Measurements from ENCODE around the gene MICA. TPM values are rescaled to one million over a fixed set of nuclear protein-coding genes. Genes with fewer than 3 reads are reported as not detected.
"Not testable (repeated sequence)": the region's sequence is repeated elsewhere in the genome, so short reads cannot be mapped to it uniquely, and the experiment has no call there.

Gene MICA
- polyA plus RNA-seq, 1 donor: 11.2 TPM

DNA sequence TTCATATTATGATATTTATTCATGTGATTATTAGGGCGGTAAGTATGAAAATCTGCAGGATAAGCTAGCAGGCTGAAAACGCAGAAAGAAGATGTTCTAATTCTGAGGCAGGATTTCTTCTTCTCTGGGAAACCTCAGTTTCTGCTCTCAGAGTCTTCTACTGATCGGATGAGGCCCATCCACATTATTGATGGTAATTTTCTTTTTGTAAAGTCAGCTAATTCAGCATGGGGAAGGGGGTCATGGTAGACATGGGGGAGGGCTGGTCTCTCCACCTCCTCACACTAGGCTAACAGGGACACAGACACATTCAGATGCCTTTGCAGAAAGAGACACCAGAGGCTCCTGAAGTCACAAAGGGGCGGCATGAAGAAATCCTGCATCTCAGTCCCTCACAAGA is 21.7 kb upstream of the MICA start:
- no peak for DNase-seq

GRCh38 chr6:31383149-31383548 is 20.2 kb upstream of the MICA start:
- DNase-seq: no peak

- DNase-seq: no peak
Measured at GRCh38 chr6:31385041-31385440, 18.4 kb upstream of the MICA start.

- DNase-seq: no peak
Measured at GRCh38 chr6:31386099-31386498, 17.3 kb upstream of the MICA start.

GRCh38 chr6:31386977-31387376 is 16.4 kb upstream of the MICA start:
- no peak for DNase-seq

DNA sequence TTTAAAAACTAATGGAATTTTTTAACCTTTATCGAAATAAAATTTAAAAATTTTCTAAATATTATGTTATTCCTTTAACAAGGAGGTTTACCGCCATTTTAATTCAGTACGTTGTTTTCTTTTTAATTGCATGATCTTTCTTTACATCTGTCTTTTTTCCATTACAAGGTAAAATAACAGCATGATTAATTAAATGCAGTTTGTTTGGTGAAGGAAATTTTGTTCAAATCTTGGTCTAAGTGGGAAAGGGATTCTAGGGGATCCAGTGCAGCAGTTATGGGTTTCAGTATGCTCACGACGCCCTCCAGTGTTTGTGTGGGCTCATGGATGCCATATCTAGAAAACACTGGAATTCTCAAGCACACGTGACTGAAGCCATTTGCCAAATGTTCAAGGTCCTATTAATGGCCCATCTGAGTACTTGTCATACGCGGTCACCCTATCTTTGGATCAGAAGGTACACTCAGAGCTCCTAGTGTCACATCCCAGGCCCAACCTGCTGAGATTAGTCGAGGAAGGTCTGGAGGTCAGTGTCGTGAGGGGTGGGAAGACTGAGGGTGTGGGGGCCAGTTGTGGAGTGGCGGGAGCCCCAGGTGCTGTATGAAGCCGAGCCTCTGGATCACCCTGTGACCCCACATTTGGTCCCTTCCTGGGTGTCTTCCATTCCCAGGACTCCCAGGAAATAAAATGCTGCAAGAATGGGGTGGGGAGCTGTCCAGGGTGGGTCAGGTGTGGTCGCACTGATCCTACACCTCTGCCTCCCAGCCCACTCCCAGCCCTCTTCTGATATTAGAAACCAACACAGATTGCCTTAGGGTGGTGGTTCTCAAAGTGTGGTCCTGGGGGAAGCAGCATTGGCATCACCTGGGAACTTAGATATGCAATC is 14.2 kb upstream of the MICA start:
- not testable (repeated sequence) for DNase-seq

- not testable (repeated sequence) for DNase-seq
Measured at GRCh38 chr6:31389802-31390132, 13.6 kb upstream of the MICA start.

DNA sequence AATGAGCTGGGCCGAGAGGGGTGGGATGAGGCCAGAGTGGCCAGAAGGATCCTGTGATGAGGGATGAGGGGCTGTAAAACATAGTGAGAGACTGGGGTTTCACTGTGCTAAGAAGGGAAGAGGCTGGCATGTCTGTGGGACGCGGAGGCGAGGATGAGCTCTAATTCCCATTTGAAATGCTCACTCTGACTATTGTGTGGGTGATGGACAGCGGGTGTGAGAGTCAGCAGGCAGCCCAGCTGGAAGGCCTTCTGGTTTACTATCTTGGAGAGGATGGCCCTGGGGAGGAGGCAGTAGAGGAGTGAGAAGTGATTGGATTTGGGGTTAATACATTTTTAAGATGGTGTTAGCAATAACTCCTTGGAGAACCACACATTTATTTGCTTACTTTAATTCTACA is 9.5 kb upstream of the MICA start:
- no peak for DNase-seq

GRCh38 chr6:31394381-31394780 is 9.0 kb upstream of the MICA start:
- no peak for DNase-seq

DNA sequence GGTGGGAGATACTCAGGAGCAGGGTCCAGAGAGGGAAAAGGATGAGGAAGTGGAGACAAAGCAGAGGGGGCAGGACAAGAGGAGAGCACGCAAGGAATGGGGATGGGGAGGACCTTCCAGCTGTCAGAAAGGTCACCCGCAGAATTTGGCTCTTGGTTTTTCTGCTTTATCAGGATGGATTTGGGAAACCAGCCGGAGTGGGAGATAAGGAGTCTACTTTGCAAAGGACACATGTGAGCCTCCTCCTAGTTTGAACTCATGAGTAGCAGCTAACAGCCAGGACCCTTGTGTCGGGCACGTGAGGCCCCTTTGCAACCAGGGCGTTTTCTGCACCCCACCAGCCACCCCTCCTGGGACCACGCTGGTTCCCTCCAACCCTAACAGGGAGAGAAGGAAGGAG is 7.6 kb upstream of the MICA start:
- DNase-seq: no peak

DNA sequence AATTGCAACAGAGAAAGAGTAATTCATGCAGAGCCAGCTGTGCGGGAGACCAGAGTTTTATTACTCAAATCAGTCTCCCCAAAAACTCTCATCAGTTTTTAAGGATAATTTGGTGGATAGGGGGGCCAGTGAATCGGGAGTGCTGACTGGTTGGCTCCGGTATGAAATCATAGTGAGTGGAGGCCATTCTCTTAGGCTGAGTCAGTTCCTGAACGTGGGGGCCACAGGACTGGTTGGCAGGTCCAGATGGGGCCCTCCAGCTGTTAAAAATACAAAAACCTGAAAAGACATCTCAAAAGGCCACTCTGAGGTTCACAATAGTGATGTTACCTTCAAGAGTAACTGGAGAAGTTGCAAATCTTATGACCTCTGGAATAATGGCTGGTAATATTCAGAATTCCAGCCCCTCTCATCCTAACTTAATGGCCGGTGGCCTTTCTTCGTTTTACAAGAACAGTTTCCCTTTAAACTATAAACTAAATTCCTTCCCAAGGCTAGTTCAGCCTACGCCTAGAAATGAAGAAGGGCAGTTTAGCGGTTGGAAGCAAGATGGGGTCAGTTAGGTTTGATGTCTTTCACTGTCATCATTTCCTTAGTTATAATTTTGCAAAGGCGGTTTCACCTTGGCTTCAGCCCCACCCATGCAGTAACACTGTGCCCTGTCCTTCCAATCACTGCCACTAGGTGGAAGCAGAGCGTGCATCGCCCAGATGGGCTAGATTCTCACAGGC is 6.8 kb upstream of the MICA start:
- DNase-seq: peak; percentile 73

DNA sequence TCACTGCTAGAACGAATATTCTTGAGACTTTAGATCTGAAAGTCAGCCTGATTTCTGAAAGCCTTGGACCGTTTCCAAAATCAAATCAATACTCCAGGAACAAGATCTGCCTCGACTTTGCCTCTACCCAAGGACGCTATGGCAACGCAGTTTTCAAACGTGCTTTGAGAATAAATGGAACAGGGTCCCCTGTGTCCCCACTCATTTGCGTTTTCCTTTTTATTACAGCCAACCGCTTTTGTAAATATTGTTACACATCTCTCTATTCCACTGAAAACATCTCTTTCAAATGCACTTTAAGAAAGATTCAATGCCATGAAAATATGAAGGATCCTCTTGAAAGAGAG is 6.3 kb upstream of the MICA start:
- not testable (repeated sequence) for DNase-seq

- no peak for DNase-seq
Measured at GRCh38 chr6:31397901-31398525, 5.4 kb upstream of the MICA start.

GRCh38 chr6:31399589-31400466 is 3.6 kb upstream of the MICA start:
- DNase-seq: peak; percentile 84

GRCh38 chr6:31400467-31401289 is 2.7 kb upstream of the MICA start:
- peak; percentile 37 for DNase-seq

GRCh38 chr6:31401403-31401802 is 2.0 kb upstream of the MICA start:
- no peak for DNase-seq

DNA sequence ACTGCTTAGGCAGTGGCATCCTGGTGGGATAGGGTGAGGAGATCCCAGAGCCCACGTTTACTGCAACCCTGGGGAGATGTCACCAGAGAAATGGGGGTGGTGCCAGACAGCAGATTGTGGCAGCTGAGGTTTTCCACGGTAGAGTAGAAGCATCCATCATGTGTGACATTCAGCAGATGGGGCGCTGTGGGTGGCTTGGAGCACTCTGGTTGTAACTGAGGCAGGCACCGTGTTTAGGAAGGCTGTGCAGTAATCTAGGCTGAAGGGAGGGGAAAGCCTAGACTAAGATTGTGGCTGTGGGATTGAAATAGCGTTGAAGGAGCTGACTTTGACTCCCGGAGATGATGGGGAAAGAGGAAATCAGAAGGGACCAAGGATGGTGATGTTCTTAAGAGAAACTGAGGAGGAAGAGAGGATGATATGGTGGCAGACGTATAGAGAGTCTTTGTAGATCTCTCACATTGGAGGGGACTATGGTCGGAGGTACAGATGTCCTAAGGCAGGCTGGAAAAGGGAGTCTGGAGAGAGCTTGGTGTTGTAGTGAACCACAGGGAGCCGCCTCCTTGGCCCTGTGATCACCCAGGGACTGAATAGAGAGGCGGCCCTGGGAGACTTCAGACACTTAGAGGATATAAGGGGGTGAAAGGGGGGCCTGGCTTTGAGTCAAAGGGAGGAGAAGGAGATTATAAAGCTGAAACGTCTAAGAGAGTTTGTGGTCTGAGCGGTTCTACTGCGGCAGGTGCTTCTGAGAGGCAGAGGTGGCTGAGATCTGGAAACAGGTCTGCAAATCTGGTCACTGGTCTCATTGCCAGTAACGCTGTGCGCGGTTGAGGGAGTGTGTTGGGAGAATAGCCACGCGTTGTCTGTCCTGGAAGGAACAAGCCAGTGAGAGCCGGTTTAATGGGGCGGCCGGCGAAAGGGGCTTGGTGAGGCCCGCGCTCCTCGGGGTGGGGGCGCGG is 792 bp upstream of the MICA start:
- peak; percentile 8 for DNase-seq

DNA sequence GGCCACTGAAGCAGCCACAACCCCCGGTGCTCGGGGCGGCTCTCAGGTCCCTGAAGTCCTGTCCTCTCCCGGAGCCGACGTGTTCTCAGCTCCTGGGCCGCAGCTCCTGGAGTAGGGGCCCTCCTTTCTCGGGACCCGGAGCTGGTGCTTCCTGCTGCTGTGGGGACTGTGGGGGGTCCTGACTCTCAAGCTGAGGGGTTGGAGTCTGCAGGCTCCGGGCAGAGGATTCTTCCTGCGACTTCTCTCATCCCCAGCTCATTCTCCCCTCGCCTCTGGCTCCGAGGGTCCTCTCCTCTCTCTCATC is 618 bp downstream of the MICA start:
- not testable (repeated sequence) for DNase-seq

DNA sequence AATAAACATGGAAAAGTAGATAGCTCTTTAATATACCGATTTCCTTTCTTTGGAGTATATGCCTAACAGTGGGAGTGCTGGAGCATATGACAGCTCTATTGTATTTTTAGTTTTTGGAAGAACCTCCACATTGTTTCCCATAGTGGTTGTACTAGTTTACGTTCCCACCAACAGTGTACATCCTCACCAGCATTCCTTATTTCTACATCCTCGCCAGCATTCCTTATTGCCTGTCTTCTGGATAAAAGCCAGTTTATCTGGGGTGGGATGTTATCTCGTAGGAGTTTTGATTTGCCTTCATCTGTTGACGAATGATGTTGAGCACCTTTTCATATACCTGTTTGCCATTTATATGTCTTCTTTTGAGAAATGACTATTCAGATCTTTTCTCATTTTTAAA is 2.6 kb downstream of the MICA start:
- no peak for DNase-seq

GRCh38 chr6:31407699-31408098 is 4.3 kb downstream of the MICA start:
- DNase-seq: no peak
